PC-3 (cell line): ENCODE measurements around the gene OR2B6.

Experiments
- EZH2 ChIP-seq: fragments of 300-600 bp; sonication (generic); IDR thresholded peaks from one replicate; pipeline ENCODE4 v1.6.1; 2017; ENCODE audit warnings: antibody characterized with exemption, mild to moderate bottlenecking, low read length; ENCODE audit not compliant: unreplicated experiment
- EZH2phosphoT487 ChIP-seq: fragments of 300-600 bp; sonication (generic); IDR thresholded peaks from 2 replicates; pipeline ENCODE4 v1.6.1; 2018; ENCODE audit warnings: mild to moderate bottlenecking, antibody characterized with exemption, low read length, borderline replicate concordance
- TF ChIP-seq, protein P1 (sequence below): fragments of 300-600 bp; sonication (generic); conservative IDR thresholded peaks from 2 replicates; pipeline ENCODE4 v1.5.1; 2017; ENCODE audit warnings: antibody characterized with exemption, low read depth, mild to moderate bottlenecking, low read length

DNA sequence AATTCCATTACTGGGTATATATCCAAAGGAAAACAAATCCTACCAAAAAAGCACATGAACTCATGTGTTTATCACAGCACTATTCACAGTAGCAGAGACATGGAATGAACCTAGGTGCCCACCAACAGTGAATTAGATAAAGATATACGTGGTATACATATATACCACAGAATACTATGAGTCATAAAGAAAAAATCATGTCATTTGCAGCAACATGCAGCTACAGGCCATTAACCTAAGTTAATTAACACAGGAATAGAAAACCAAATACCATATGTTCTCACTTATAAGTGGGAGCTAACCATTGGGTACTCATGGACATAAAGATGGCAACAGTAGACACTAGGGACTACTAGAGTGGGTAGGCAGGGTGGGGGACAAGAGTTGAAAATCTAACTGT, 49.0 kb upstream of the OR2B6 start:
- TF ChIP-seq, protein P1, sequence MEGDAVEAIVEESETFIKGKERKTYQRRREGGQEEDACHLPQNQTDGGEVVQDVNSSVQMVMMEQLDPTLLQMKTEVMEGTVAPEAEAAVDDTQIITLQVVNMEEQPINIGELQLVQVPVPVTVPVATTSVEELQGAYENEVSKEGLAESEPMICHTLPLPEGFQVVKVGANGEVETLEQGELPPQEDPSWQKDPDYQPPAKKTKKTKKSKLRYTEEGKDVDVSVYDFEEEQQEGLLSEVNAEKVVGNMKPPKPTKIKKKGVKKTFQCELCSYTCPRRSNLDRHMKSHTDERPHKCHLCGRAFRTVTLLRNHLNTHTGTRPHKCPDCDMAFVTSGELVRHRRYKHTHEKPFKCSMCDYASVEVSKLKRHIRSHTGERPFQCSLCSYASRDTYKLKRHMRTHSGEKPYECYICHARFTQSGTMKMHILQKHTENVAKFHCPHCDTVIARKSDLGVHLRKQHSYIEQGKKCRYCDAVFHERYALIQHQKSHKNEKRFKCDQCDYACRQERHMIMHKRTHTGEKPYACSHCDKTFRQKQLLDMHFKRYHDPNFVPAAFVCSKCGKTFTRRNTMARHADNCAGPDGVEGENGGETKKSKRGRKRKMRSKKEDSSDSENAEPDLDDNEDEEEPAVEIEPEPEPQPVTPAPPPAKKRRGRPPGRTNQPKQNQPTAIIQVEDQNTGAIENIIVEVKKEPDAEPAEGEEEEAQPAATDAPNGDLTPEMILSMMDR: no peak
- TF ChIP-seq EZH2 (no peak), EZH2phosphoT487 (no peak)
